Heart left ventricle (tissue), 16 donors: ENCODE data around the gene CLDN6. TPM values are rescaled to one million over a fixed set of nuclear protein-coding genes. Genes with fewer than 3 reads are reported as not detected.

ENCODE experiments used
- ATAC-seq, 4 donors: fragments of 200-7000 bp; cut with Tn5 transposase; one replicate each; pipeline ENCODE4 v1.9.1; 2020 to 2022; ENCODE audit warnings: moderate library complexity in 4 of 4, mild to moderate bottlenecking in 3 of 4, moderate number of reproducible peaks in 1 of 4
- DNase-seq, 5 donors: peaks; one replicate each; pipeline ENCODE4 v3.0.0-alpha.2; 2020
- H3K27ac ChIP-seq, 12 donors: fragments of 200-600 bp; sonication (generic) in 4 of 12; one replicate each; pipeline versions ENCODE4 v1.5.0 to v1.8.0; 2016 to 2022; ENCODE audit warnings: mild to moderate bottlenecking in 2 of 12
- H3K27me3 ChIP-seq, 9 donors: fragments of 200-600 bp; sonication (generic) in 2 of 9; one replicate each; pipeline versions ENCODE4 v1.5.1 to v1.8.0; 2016 to 2022; ENCODE audit warnings: mild to moderate bottlenecking in 3 of 9
- H3K36me3 ChIP-seq, 9 donors: fragments of 200-600 bp; sonication (generic) in 2 of 9; one replicate each; pipeline versions ENCODE4 v1.5.0 to v1.8.0; 2018 to 2022; ENCODE audit warnings: mild to moderate bottlenecking in 2 of 9
- H3K4me1 ChIP-seq, 12 donors: fragments of 200-600 bp; sonication (generic) in 4 of 12; one replicate each; pipeline versions ENCODE4 v1.5.0 to v1.8.0; 2016 to 2022; ENCODE audit warnings: mild to moderate bottlenecking in 3 of 12
- H3K4me3 ChIP-seq, 12 donors: fragments of 200-600 bp; sonication (generic) in 4 of 12; one replicate each; pipeline versions ENCODE4 v1.5.0 to v1.8.0; 2017 to 2022; ENCODE audit warnings: mild to moderate bottlenecking in 9 of 12, moderate library complexity in 4 of 12
- H3K9me3 ChIP-seq, 12 donors: fragments of 200-600 bp; sonication (generic) in 4 of 12; one replicate each; pipeline versions ENCODE4 v1.5.0 to v1.8.0; 2016 to 2022; ENCODE audit warnings: mild to moderate bottlenecking in 1 of 12
- POLR2A ChIP-seq, 2 donors: fragments of 450-650 bp; IDR thresholded peaks; one replicate each; pipeline ENCODE4 v1.6.1; 2017; ENCODE audit warnings: antibody characterized with exemption in 2 of 2, mild to moderate bottlenecking in 2 of 2, moderate library complexity in 2 of 2
- WGBS, 4 donors: extraction: QIAGEN DNeasy Blood & Tissue Kit in 2 of 4; methylation state at CpG; one replicate each; pipeline versions ENCODE4 v1.1.5 to v1.1.7; 2013 to 2018; 5-methylcytosine and 5-hydroxymethylcytosine counted together
- intact Hi-C, 10 donors: fragments of 100-400 bp; cut with DNase I; formaldehyde crosslinking; loops; one replicate each; pipeline versions ENCODE4 v1.11.1 to v1.14.2; 2022
- polyA plus RNA-seq, 2 donors: library from polyadenylated mRNA; stranded (reverse); fragments of 200-250 nt; gene quantifications; one replicate each; pipeline ENCODE4 v1.2.3, GENCODE V29; 2013
- total RNA-seq, 9 donors: library from RNA; depleted of rRNA in 2 of 9; stranded (reverse); fragments of >200 nt in 2 of 9; fragmentation: NEBNext Ultra II Directional in 3 of 9; extraction: Animal tissue kit (Norgen Biotek cat#: 25700) in 3 of 9; gene quantifications; one replicate each; pipeline versions ENCODE4 v1.1.0 to v1.2.4, GENCODE V29; 2016 to 2023
- TF ChIP-seq, protein P1 (sequence below), 12 donors: fragments of 200-600 bp; sonication (generic) in 4 of 12; IDR thresholded peaks; one replicate each; pipeline versions ENCODE4 v1.5.0 to v1.8.0; 2018 to 2022; ENCODE audit warnings: antibody characterized with exemption in 12 of 12, mild to moderate bottlenecking in 5 of 12
- donor health status: ischemic (EF 13 %, LVEDD 7.1; RV severe dilation, severe dysfunction).
- donor health status: healthy with polysubstance abuse.
- donor health status: DM: no; HTN: yes; CAD: no.
- donor health status: DM: no; HTN: no; CAD: no.
- donor health status: ischemic (EF 25% LVEDD 6.9; RV normal size, moderate dysfunction).
- donor health status: ischemic (EF 25% LVEDD 5.7; RV mildly dilated, moderate dysfunction).
- donor health status: healthy.
- donor health status: DM: yes; HTN: yes; CAD: no.
- donor health status: ischemic (EF 35%, LVEDD 5.7; RV mildly dilated, moderate dysfunction).
- donor health status: nonischemic (EF 11% LVEDD 7.7; RV severe dilation, severe dysfunction).
- donor health status: DM: yes; HTN: yes; CAD: no.
- donor health status: PGD.
- donor health status: ischemic (EF 29% LVEDD 5.4; RV normal size, mild dysfunction).
- donor health status: nonischemic (EF 23%, LVEDD 6.1; RV moderate dilation, normal function).

The CLDN6 gene
- total and polyA plus RNA-seq, 11 donors = 0.04 TPM; not detected in 10

DNA sequence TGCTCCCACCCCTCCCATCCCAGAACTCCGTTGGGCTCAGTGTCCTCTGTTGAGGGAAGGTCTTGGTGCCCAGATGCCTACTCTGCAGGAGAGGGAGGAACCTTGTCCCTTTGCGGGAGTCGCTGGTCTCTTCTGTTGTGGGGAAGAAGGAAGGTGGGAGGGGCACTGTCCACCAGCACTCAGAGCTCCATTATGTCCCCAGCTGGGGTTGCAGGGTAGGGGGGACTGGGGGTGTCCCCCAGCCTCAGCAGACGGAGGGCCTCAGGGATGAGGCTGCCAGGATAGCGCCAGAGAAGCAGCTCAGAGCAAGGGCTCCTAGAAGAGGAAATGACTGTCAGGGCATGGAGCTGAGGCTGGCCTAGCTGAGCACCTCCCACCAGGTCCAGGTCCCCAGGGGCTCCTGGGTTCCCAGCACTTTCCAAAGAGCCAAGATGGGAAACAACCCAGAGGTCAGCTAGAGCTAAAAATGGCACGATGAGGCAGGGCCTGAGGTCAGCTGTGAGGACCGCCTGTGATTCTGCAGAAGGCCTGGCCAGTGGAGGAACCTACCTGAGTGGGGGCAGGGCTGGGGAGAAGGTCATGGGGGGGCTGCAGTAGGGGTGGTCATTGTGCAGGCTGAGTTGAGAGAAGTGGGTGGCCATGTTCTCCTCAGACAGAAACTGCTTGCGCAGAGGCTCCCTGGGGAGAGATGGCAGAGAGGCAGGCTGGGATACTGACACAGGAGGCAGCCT lies 4.9 kb upstream of the CLDN6 start:
- intact Hi-C loops = no loop called here

DNA sequence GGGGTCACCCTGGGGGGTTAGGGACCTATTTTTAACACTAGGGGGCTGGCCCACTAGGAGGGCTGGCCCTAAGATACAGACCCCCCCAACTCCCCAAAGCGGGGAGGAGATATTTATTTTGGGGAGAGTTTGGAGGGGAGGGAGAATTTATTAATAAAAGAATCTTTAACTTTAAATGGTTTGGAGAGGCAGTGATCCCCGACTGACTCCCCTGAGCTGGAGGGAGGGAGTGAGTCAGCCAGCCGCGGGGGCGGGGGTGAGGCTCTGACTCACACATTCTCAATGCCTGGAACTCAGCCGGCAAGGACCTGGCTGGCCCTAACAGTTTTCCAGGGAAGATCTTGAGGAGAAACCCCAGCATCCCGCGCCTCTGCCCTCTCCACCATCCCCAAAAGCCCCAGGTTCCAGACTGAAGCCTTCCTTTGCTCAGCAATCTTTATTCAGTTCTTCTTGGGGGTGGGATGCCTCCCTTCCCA lies 4.3 kb upstream of the CLDN6 start:
- WGBS, 4 donors = 9 to 18% (median 14%) methylated on average over 8 of the region's 8 CpGs
- peak in 3 of 4 donors; percentile 35 to 62 (median 54) for ATAC-seq
- Histone ChIP-seq H3K9me3 (no peaks in the 10 kb centered on the region), H3K4me3 (peak overlapping the region in 11 of 12 donors; percentile 56 to 99 (median 78)), H3K4me1 (peaks cover 13 to 62% (median 44%) of the 10 kb centered on the region in 12 donors), H3K27ac (peak overlapping the region; percentile 82 to 100 (median 96)), H3K27me3 (peaks cover 6 to 17% (median 14%) of the 10 kb centered on the region in 9 donors), H3K36me3 (peaks cover 0 to 20% (median 17%) of the 10 kb centered on the region in 9 donors)
- TF ChIP-seq, protein P1, sequence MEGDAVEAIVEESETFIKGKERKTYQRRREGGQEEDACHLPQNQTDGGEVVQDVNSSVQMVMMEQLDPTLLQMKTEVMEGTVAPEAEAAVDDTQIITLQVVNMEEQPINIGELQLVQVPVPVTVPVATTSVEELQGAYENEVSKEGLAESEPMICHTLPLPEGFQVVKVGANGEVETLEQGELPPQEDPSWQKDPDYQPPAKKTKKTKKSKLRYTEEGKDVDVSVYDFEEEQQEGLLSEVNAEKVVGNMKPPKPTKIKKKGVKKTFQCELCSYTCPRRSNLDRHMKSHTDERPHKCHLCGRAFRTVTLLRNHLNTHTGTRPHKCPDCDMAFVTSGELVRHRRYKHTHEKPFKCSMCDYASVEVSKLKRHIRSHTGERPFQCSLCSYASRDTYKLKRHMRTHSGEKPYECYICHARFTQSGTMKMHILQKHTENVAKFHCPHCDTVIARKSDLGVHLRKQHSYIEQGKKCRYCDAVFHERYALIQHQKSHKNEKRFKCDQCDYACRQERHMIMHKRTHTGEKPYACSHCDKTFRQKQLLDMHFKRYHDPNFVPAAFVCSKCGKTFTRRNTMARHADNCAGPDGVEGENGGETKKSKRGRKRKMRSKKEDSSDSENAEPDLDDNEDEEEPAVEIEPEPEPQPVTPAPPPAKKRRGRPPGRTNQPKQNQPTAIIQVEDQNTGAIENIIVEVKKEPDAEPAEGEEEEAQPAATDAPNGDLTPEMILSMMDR (IDR thresholded peaks at IDR 0.05) = peak in 1 of 12 donors; percentile 4
- TF ChIP-seq POLR2A (IDR thresholded peaks at IDR 0.05) = no peak
- DNase-seq = peak; percentile 89 to 94 (median 91)
- intact Hi-C loops = no loop called here

More for the DNA sequence above, 4.9 kb upstream of the CLDN6 start:
- WGBS, 4 donors = 15 to 27% (median 27%) methylated on average over 6 to 8 of the region's 8 CpGs
- Histone ChIP-seq H3K36me3 (peaks cover 0 to 23% (median 19%) of the 10 kb centered on the region in 9 donors), H3K27ac (peak overlapping the region; percentile 82 to 100 (median 96)), H3K27me3 (peaks cover 4 to 11% (median 9%) of the 10 kb centered on the region in 9 donors), H3K4me1 (peaks cover 13 to 62% (median 44%) of the 10 kb centered on the region in 12 donors), H3K4me3 (peak overlapping the region; percentile 42 to 99 (median 76)), H3K9me3 (no peaks in the 10 kb centered on the region)
- ATAC-seq = peak in 2 of 4 donors; percentile 1 to 2
- TF ChIP-seq, protein P1 (IDR thresholded peaks at IDR 0.05) = no peak
- TF ChIP-seq POLR2A (IDR thresholded peaks at IDR 0.05) = no peak
- peak in 4 of 5 donors; percentile 67 to 77 (median 74) for DNase-seq

GRCh38 chr16:3021449-3022207 lies 3.6 kb upstream of the CLDN6 start:
- peak overlapping the region; percentile 31 to 100 (median 96) for H3K27ac ChIP-seq
- WGBS, 4 donors = 15 to 27% (median 24%) methylated on average over 19 to 25 of the region's 25 CpGs
- ATAC-seq (peak; percentile 30 to 64 (median 48)), DNase-seq (peak; percentile 88 to 91 (median 89))
- no peaks in the 10 kb centered on the region for H3K9me3 ChIP-seq
- peak overlapping the region; percentile 35 to 99 (median 76) for H3K4me3 ChIP-seq
- H3K27me3 ChIP-seq = peaks cover 6 to 21% (median 14%) of the 10 kb centered on the region in 9 donors
- H3K4me1 ChIP-seq = peaks cover 13 to 62% (median 44%) of the 10 kb centered on the region in 12 donors
- peaks cover 0 to 14% (median 11%) of the 10 kb centered on the region in 9 donors for H3K36me3 ChIP-seq
- TF ChIP-seq, protein P1 (IDR thresholded peaks at IDR 0.05) = peak in 9 of 12 donors; percentile 23 to 64 (median 42)
- TF ChIP-seq POLR2A (IDR thresholded peaks at IDR 0.05) = no peak
- intact Hi-C loops = no loop called here
